ENCODE results near the gene TRAF6.
"Not testable (repeated sequence)": the region's sequence is repeated elsewhere in the genome, so short reads cannot be mapped to it uniquely, and the experiment has no call there.

The TRAF6 gene

GRCh38 chr11:36490026-36490806 lies 19.9 kb downstream of the TRAF6 start:
- Histone ChIP-seq H3K27ac (no peak overlapping the region), H3K4me2 (ENCODE audit: low read length) (no peak overlapping the region), H3K27me3 (ENCODE audit: control insufficient read depth, insufficient read depth, low read length) (no peaks in the 10 kb centered on the region), H3K4me3 (ENCODE audit: low read depth, low read length) (no peak overlapping the region), H3K36me3 (ENCODE audit: control insufficient read depth, insufficient read depth, low read length) (no peaks in the 10 kb centered on the region), H3K79me2 (no peaks in the 10 kb centered on the region), H3K9ac (no peak overlapping the region), H2AFZ (no peak overlapping the region), H3K4me1 (no peaks in the 10 kb centered on the region), H3K9me3 (ENCODE audit: control insufficient read depth, low read length) (no peaks in the 10 kb centered on the region)
- no peak for TF ChIP-seq CTCF (IDR thresholded peaks at IDR 0.05)

- H3K27me3 ChIP-seq (ENCODE audit: control insufficient read depth, insufficient read depth, low read length), result no peaks in the 10 kb centered on the region
- H3K79me2 ChIP-seq, result no peaks in the 10 kb centered on the region
- H3K9ac ChIP-seq, result no peak overlapping the region
- no peaks in the 10 kb centered on the region for H3K9me3 ChIP-seq (ENCODE audit: control insufficient read depth, low read length)
- no peak overlapping the region for H3K27ac ChIP-seq
- H3K4me3 ChIP-seq (ENCODE audit: low read depth, low read length), result no peak overlapping the region
- no peaks in the 10 kb centered on the region for H3K4me1 ChIP-seq
- no peaks in the 10 kb centered on the region for H3K36me3 ChIP-seq (ENCODE audit: control insufficient read depth, insufficient read depth, low read length)
- no peak overlapping the region for H3K4me2 ChIP-seq (ENCODE audit: low read length)
- H2AFZ ChIP-seq, result no peak overlapping the region
- no peak for TF ChIP-seq CTCF (IDR thresholded peaks at IDR 0.05)
Observed at GRCh38 chr11:36488096-36488495, 22.0 kb downstream of the TRAF6 start.

- Histone ChIP-seq H3K4me2 (ENCODE audit: low read length) (no peak overlapping the region), H3K27ac (no peak overlapping the region), H3K9me3 (ENCODE audit: control insufficient read depth, low read length) (no peaks in the 10 kb centered on the region), H3K36me3 (ENCODE audit: control insufficient read depth, insufficient read depth, low read length) (no peaks in the 10 kb centered on the region), H2AFZ (no peak overlapping the region), H3K4me1 (no peaks in the 10 kb centered on the region), H3K79me2 (no peaks in the 10 kb centered on the region), H3K9ac (no peak overlapping the region), H3K27me3 (ENCODE audit: control insufficient read depth, insufficient read depth, low read length) (no peaks in the 10 kb centered on the region), H3K4me3 (ENCODE audit: low read depth, low read length) (no peak overlapping the region)
- no peak for TF ChIP-seq CTCF (IDR thresholded peaks at IDR 0.05)
Observed at GRCh38 chr11:36487619-36488018, 22.5 kb downstream of the TRAF6 start.

- no peak overlapping the region for H3K27ac ChIP-seq
- no peaks in the 10 kb centered on the region for H3K4me1 ChIP-seq
- H3K79me2 ChIP-seq, result no peaks in the 10 kb centered on the region
- no peaks in the 10 kb centered on the region for H3K9me3 ChIP-seq (ENCODE audit: control insufficient read depth, low read length)
- H3K9ac ChIP-seq, result no peak overlapping the region
- no peak overlapping the region for H3K4me2 ChIP-seq (ENCODE audit: low read length)
- no peak for TF ChIP-seq CTCF (IDR thresholded peaks at IDR 0.05)
- H2AFZ ChIP-seq, result no peak overlapping the region
- no peaks in the 10 kb centered on the region for H3K27me3 ChIP-seq (ENCODE audit: control insufficient read depth, insufficient read depth, low read length)
- no peak overlapping the region for H3K4me3 ChIP-seq (ENCODE audit: low read depth, low read length)
- no peaks in the 10 kb centered on the region for H3K36me3 ChIP-seq (ENCODE audit: control insufficient read depth, insufficient read depth, low read length)
Observed at GRCh38 chr11:36485298-36486002, 24.6 kb downstream of the TRAF6 start.

GRCh38 chr11:36483042-36483441 lies 27.0 kb downstream of the TRAF6 start:
- not testable (repeated sequence) for H3K27ac ChIP-seq; H3K27me3 ChIP-seq (ENCODE audit: control insufficient read depth, insufficient read depth, low read length); H3K4me1 ChIP-seq; H3K9ac ChIP-seq; H3K4me2 ChIP-seq (ENCODE audit: low read length); H3K9me3 ChIP-seq (ENCODE audit: control insufficient read depth, low read length); H3K36me3 ChIP-seq (ENCODE audit: control insufficient read depth, insufficient read depth, low read length); H3K4me3 ChIP-seq (ENCODE audit: low read depth, low read length); H3K79me2 ChIP-seq; H2AFZ ChIP-seq

Data from parathyroid adenoma (tissue), 2 donors.